Measurements from ENCODE around the gene PPP6R3. TPM values are rescaled to one million over a fixed set of nuclear protein-coding genes. Genes with fewer than 3 reads are reported as not detected.

The PPP6R3 gene
- total and polyA plus RNA-seq, 10 of the 15 experiments (the other 5 are each of a cell fraction or from before 2014, with no cell fraction given) = 12.4 to 123 (median 74.1) TPM

GRCh38 chr11:68517121-68517741, 56.7 kb downstream of the PPP6R3 start (continued):
- TF ChIP-seq, protein P1, sequence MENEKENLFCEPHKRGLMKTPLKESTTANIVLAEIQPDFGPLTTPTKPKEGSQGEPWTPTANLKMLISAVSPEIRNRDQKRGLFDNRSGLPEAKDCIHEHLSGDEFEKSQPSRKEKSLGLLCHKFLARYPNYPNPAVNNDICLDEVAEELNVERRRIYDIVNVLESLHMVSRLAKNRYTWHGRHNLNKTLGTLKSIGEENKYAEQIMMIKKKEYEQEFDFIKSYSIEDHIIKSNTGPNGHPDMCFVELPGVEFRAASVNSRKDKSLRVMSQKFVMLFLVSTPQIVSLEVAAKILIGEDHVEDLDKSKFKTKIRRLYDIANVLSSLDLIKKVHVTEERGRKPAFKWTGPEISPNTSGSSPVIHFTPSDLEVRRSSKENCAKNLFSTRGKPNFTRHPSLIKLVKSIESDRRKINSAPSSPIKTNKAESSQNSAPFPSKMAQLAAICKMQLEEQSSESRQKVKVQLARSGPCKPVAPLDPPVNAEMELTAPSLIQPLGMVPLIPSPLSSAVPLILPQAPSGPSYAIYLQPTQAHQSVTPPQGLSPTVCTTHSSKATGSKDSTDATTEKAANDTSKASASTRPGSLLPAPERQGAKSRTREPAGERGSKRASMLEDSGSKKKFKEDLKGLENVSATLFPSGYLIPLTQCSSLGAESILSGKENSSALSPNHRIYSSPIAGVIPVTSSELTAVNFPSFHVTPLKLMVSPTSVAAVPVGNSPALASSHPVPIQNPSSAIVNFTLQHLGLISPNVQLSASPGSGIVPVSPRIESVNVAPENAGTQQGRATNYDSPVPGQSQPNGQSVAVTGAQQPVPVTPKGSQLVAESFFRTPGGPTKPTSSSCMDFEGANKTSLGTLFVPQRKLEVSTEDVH (IDR thresholded peaks at IDR 0.05; ENCODE audit: low read depth, partially characterized antibody) = no peak
- TF ChIP-seq RELA (IDR thresholded peaks at IDR 0.05; ENCODE audit: borderline replicate concordance, partially characterized antibody) (no peak), EED (IDR thresholded peaks at IDR 0.05; ENCODE audit: low read depth) (no peak)

DNA sequence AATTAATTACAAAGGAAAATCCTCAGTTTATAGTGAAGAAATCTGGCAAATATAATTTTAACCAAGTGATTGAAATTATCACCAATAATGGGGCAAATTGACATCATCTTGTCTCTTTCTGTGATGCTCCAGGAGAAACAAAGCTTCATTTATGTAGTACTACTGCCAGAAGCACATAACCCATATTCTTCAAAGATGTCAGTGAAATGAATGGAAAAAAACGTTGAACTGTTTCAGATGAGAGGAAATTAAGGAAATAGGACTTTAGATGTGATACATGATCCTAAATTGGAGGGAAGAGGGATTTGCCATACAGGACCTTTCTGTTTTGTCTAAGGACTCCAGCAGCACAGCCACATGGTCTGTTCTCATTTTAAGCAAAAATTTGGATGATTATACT, 57.6 kb downstream of the PPP6R3 start:
- Histone ChIP-seq H4K20me1 (ENCODE audit: control insufficient read depth, insufficient read depth) (no peaks in the 10 kb centered on the region; the same call in 1 of the 2 replicates), H3K4me2 (ENCODE audit: control insufficient read depth, insufficient read depth) (no peak overlapping the region), H2AFZ (ENCODE audit: control insufficient read depth, low read depth, low read length) (no peak overlapping the region), H3K27ac (ENCODE audit: control insufficient read depth, insufficient read depth) (no peak overlapping the region), H3K9me3 (replicated peaks; ENCODE audit: control insufficient read depth, insufficient read depth, low read length) (no peaks in the 10 kb centered on the region), H3K79me2 (ENCODE audit: control insufficient read depth, insufficient read depth, low read length) (peaks cover 40% of the 10 kb centered on the region), H3K9ac (ENCODE audit: control insufficient read depth, insufficient read depth, low read length) (no peak overlapping the region), H3K36me3 (ENCODE audit: control insufficient read depth in 2 of 2, insufficient read depth in 2 of 2, low read length in 1 of 2) (peaks cover 2 to 25% of the 10 kb centered on the region in 2 experiments; a peak in 2 of 4 replicates), H3K27me3 (replicated peaks in 1 of 2; ENCODE audit: control insufficient read depth in 2 of 2, insufficient read depth in 2 of 2, low read length in 1 of 2) (no peaks in the 10 kb centered on the region), H3K4me3 (no peak overlapping the region), H3K4me1 (ENCODE audit: control insufficient read depth, insufficient read depth, low read length) (no peaks in the 10 kb centered on the region)
- WGBS (ENCODE audit: insufficient coverage, insufficient replicate concordance, low lambda C conversion rate, missing lambda C conversion rate) = 0% methylated on average over 1 of the region's 1 CpG
- ChIA-PET CTCF (interaction anchor here (0.7 to 1.4 kb wide), 3 partner anchors 11 to 66 kb away, joined by 3 to 4 read pairs (median 3); no protein-coding TSS in a partner anchor), SMC1A (ENCODE audit: uncharacterized antibody, unreplicated experiment) (no interaction called here), RAD21 (ENCODE audit: unreplicated experiment) (no interaction called here), POLR2A (no interaction called here)
- FAIRE-seq = no peak
- no peak for ATAC-seq
- DNase-seq (ENCODE audit: low read depth, low spot score) = no peak
- BruUV-seq (replicated peaks) = no TSS peak
- intact Hi-C loops (cut with micrococcal nuclease; ENCODE audit: unreplicated experiment) = no loop called here
- in situ Hi-C loops (cut with MboI) = no loop called here
- TF ChIP-seq RB1 (IDR thresholded peaks at IDR 0.05; ENCODE audit: borderline replicate concordance) (no peak), NRF1 (conservative IDR thresholded peaks at IDR 0.05; ENCODE audit: low read depth, low read length) (no peak), SUPT20H (IDR thresholded peaks at IDR 0.05; ENCODE audit: borderline replicate concordance, control insufficient read depth, low read depth, low read length) (no peak), SIN3A (IDR thresholded peaks at IDR 0.05; ENCODE audit: low read depth, low read length) (no peak), POLR2AphosphoS5 (IDR thresholded peaks at IDR 0.05; ENCODE audit: low read length) (no peak), ZBTB40 (IDR thresholded peaks at IDR 0.05; ENCODE audit: borderline replicate concordance) (no peak), GABPA (IDR thresholded peaks at IDR 0.05; ENCODE audit: low read depth) (no peak)
- TF ChIP-seq, protein P2, sequence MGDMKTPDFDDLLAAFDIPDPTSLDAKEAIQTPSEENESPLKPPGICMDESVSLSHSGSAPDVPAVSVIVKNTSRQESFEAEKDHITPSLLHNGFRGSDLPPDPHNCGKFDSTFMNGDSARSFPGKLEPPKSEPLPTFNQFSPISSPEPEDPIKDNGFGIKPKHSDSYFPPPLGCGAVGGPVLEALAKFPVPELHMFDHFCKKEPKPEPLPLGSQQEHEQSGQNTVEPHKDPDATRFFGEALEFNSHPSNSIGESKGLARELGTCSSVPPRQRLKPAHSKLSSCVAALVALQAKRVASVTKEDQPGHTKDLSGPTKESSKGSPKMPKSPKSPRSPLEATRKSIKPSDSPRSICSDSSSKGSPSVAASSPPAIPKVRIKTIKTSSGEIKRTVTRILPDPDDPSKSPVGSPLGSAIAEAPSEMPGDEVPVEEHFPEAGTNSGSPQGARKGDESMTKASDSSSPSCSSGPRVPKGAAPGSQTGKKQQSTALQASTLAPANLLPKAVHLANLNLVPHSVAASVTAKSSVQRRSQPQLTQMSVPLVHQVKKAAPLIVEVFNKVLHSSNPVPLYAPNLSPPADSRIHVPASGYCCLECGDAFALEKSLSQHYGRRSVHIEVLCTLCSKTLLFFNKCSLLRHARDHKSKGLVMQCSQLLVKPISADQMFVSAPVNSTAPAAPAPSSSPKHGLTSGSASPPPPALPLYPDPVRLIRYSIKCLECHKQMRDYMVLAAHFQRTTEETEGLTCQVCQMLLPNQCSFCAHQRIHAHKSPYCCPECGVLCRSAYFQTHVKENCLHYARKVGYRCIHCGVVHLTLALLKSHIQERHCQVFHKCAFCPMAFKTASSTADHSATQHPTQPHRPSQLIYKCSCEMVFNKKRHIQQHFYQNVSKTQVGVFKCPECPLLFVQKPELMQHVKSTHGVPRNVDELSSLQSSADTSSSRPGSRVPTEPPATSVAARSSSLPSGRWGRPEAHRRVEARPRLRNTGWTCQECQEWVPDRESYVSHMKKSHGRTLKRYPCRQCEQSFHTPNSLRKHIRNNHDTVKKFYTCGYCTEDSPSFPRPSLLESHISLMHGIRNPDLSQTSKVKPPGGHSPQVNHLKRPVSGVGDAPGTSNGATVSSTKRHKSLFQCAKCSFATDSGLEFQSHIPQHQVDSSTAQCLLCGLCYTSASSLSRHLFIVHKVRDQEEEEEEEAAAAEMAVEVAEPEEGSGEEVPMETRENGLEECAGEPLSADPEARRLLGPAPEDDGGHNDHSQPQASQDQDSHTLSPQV (IDR thresholded peaks at IDR 0.05) = no peak
